Fibroblast of lung (primary cell): ENCODE results near the gene SCAMP5. TPM values are rescaled to one million over a fixed set of nuclear protein-coding genes. Genes with fewer than 3 reads are reported as not detected.

Source experiments
- DNase-seq, 2 donors: peaks; one replicate each; pipeline versions ENCODE4 v3.0.0 to v3.0.0-alpha.2; 2010; ENCODE audit warnings: low read depth in 2 of 2
- H2AFZ ChIP-seq: 2 replicates; pipeline ENCODE4 v1.5.1; 2012; ENCODE audit warnings: low read length, control low read depth, inconsistent platforms
- H3K27ac ChIP-seq: 2 replicates; pipeline ENCODE4 v1.5.1; 2011; ENCODE audit warnings: low read length, control low read depth; ENCODE audit not compliant: insufficient read depth
- H3K27me3 ChIP-seq: 2 replicates; pipeline ENCODE4 v1.5.1; 2011; ENCODE audit warnings: mild to moderate bottlenecking, low read length; ENCODE audit not compliant: control insufficient read depth, insufficient read depth
- H3K36me3 ChIP-seq: 2 replicates; pipeline ENCODE4 v1.5.1; 2011; ENCODE audit warnings: low read length; ENCODE audit not compliant: control insufficient read depth, insufficient read depth
- H3K4me1 ChIP-seq: 2 replicates; pipeline ENCODE4 v1.5.1; 2011; ENCODE audit warnings: low read length; ENCODE audit not compliant: control insufficient read depth, insufficient read depth; ENCODE audit errors: extremely low read depth
- H3K4me2 ChIP-seq: 2 replicates; pipeline ENCODE4 v1.5.1; 2011; ENCODE audit warnings: low read length, control low read depth; ENCODE audit not compliant: insufficient read depth; ENCODE audit errors: extremely low read depth
- H3K4me3 ChIP-seq, 4 experiments: fragments of 200-600 bp in 1 of 4; sonication (generic) in 1 of 4; replicated peaks in 1 of 4; 2 replicates each; pipeline ENCODE4 v1.5.1; 2011 to 2016; ENCODE audit warnings: low read length in 4 of 4, low read depth in 3 of 4, mild to moderate bottlenecking in 3 of 4, control low read depth in 2 of 4, inconsistent platforms in 1 of 4, mixed read lengths in 1 of 4; ENCODE audit not compliant: insufficient read depth in 1 of 4; ENCODE audit errors: control extremely low read depth in 1 of 4
- H3K79me2 ChIP-seq: 2 replicates; pipeline ENCODE4 v1.5.1; 2012; ENCODE audit warnings: mild to moderate bottlenecking, low read length, inconsistent platforms; ENCODE audit not compliant: control insufficient read depth, insufficient read depth
- H3K9ac ChIP-seq: 2 replicates; pipeline ENCODE4 v1.5.1; 2011; ENCODE audit warnings: mild to moderate bottlenecking, low read length, control low read depth; ENCODE audit not compliant: insufficient read depth
- H3K9me3 ChIP-seq: 2 replicates; pipeline ENCODE4 v1.5.1; 2012; ENCODE audit warnings: low read depth, low read length; ENCODE audit not compliant: control insufficient read depth, insufficient read depth
- H4K20me1 ChIP-seq: 2 replicates; pipeline ENCODE4 v1.5.1; 2011; ENCODE audit warnings: low read length; ENCODE audit not compliant: control insufficient read depth, insufficient read depth; ENCODE audit errors: extremely low read depth
- CTCF ChIP-seq, 2 donors: IDR thresholded peaks in 1 of 2; conservative IDR thresholded peaks in 1 of 2; 1 replicate in 1 of 2; 2 replicates in 1 of 2; pipeline ENCODE4 v1.5.1; 2011 to 2012; ENCODE audit warnings: low read length in 2 of 2, control low read depth in 1 of 2, inconsistent platforms in 1 of 2, low read depth in 1 of 2, mild to moderate bottlenecking in 1 of 2
- EZH2 ChIP-seq: IDR thresholded peaks from 2 replicates; pipeline ENCODE4 v1.5.1; 2012; ENCODE audit warnings: low read length, control low read depth, mild to moderate bottlenecking; ENCODE audit errors: missing control alignments
- polyA plus RNA-seq, 2 donors: library from polyadenylated mRNA; depleted of rRNA in 1 of 2; stranded (reverse) in 1 of 2; unstranded in 1 of 2; fragments of >200 nt; gene quantifications; 2 replicates each; pipeline ENCODE4 v1.2.1, GENCODE V29; 2011 to 2012; ENCODE audit warnings: missing spikeins in 1 of 2
- total RNA-seq: library from RNA; depleted of rRNA; stranded (reverse); fragments of >200 nt; gene quantifications from 2 replicates; pipeline ENCODE4 v1.2.1, GENCODE V29; 2014

The SCAMP5 gene
- total and polyA plus RNA-seq, 2 donors (not counting 1 experiment from before 2014, with no cell fraction given) = 0.50 to 0.93 TPM

DNA sequence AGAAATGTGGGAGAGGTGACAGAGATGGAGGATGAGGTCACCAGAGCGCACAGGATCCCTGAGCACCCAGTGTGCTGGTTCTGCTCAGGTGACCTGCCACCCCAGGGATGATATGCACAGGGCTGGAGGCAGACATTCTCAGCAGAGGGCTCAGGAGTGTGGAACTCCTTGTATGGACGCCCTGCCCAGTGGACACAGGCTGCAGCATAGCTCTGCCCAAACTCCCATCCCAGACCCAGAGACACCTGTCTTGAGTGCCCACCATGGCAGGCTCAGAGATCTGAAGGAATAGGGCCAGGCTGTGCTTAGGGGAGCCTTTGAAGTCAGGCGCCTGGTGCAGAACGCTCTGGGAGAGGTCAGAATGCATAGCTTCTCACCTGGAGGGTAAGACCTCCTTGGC is 75.3 kb downstream of the SCAMP5 start:
- DNase-seq = no peak
- H3K4me1 ChIP-seq = peaks cover 3% of the 10 kb centered on the region
- no peaks in the 10 kb centered on the region for H3K27me3 ChIP-seq
- H3K27ac ChIP-seq = no peak overlapping the region
- H3K9ac ChIP-seq = no peak overlapping the region
- H3K9me3 ChIP-seq = no peaks in the 10 kb centered on the region
- no peak overlapping the region for H3K4me3 ChIP-seq
- TF ChIP-seq EZH2 = no peak
- TF ChIP-seq CTCF (conservative IDR thresholded peaks at IDR 0.05 in 1 of 2, IDR thresholded peaks at IDR 0.05 in 1 of 2; ENCODE audit: low read depth in 1 of 2, low read length in 2 of 2) = no peak
- H4K20me1 ChIP-seq = no peaks in the 10 kb centered on the region
- H2AFZ ChIP-seq = no peak overlapping the region
- H3K79me2 ChIP-seq = no peaks in the 10 kb centered on the region
- H3K36me3 ChIP-seq = no peaks in the 10 kb centered on the region
- H3K4me2 ChIP-seq = no peak overlapping the region

Other genes with a start within 250 kb of the SCAMP5 start
- gene CYP1A2, start 246.7 kb upstream of the SCAMP5 start, total RNA-seq = not detected in 2 replicates
- gene CYP1A2, start 246.7 kb upstream of the SCAMP5 start, polyA plus RNA-seq = not detected in 2 replicates
- 16.2 and 22.0 TPM in 2 replicates for gene CSK, start 213.5 kb upstream of the SCAMP5 start, total RNA-seq
- 21.5 and 28.2 TPM in 2 replicates for gene CSK, start 213.5 kb upstream of the SCAMP5 start, polyA plus RNA-seq
- gene LMAN1L, start 182.7 kb upstream of the SCAMP5 start, total RNA-seq = not detected in 2 replicates
- gene LMAN1L, start 182.7 kb upstream of the SCAMP5 start, polyA plus RNA-seq = not detected in 2 replicates
- gene CPLX3, start 168.9 kb upstream of the SCAMP5 start, total RNA-seq = not detected in 2 replicates
- not detected in 2 replicates for gene CPLX3, start 168.9 kb upstream of the SCAMP5 start, polyA plus RNA-seq
- 8.8 and 11.8 TPM in 2 replicates for gene ULK3, start 152.4 kb upstream of the SCAMP5 start, total RNA-seq
- 11.4 and 14.6 TPM in 2 replicates for gene ULK3, start 152.4 kb upstream of the SCAMP5 start, polyA plus RNA-seq
- gene SCAMP2, start 122.2 kb upstream of the SCAMP5 start, total RNA-seq = 11.8 and 15.5 TPM in 2 replicates
- 86.2 and 115 TPM in 2 replicates for gene SCAMP2, start 122.2 kb upstream of the SCAMP5 start, polyA plus RNA-seq
- 33.1 and 50.7 TPM in 2 replicates for gene MPI, start 105.5 kb upstream of the SCAMP5 start, total RNA-seq
- 65.0 and 65.5 TPM in 2 replicates for gene MPI, start 105.5 kb upstream of the SCAMP5 start, polyA plus RNA-seq
- 40.6 and 53.8 TPM in 2 replicates for gene FAM219B, start 88.7 kb upstream of the SCAMP5 start, total RNA-seq
- gene FAM219B, start 88.7 kb upstream of the SCAMP5 start, polyA plus RNA-seq = 23.0 and 35.3 TPM in 2 replicates
- 33.1 and 41.9 TPM in 2 replicates for gene COX5A, start 57.5 kb upstream of the SCAMP5 start, total RNA-seq
- 183 and 213 TPM in 2 replicates for gene COX5A, start 57.5 kb upstream of the SCAMP5 start, polyA plus RNA-seq
- 0.50 and 3.1 TPM in 2 replicates for gene RPP25, start 38.8 kb upstream of the SCAMP5 start, total RNA-seq
- 1.00 and 2.3 TPM in 2 replicates for gene RPP25, start 38.8 kb upstream of the SCAMP5 start, polyA plus RNA-seq
- gene PPCDC, start 28.0 kb downstream of the SCAMP5 start, total RNA-seq = 6.3 and 6.4 TPM in 2 replicates
- gene PPCDC, start 28.0 kb downstream of the SCAMP5 start, polyA plus RNA-seq = 8.0 and 13.5 TPM in 2 replicates
- gene C15orf39, start 206.3 kb downstream of the SCAMP5 start, total RNA-seq = 1.3 and 2.3 TPM in 2 replicates
- gene C15orf39, start 206.3 kb downstream of the SCAMP5 start, polyA plus RNA-seq = 1.7 and 2.2 TPM in 2 replicates